IMR-90 (cell line): Measurements from ENCODE around the gene PGK2. TPM values are rescaled to one million over a fixed set of nuclear protein-coding genes. Genes with fewer than 3 reads are reported as not detected.

Experiments used
- ATAC-seq: fragments of 200-7000 bp; cut with Tn5 transposase; 2 replicates; pipeline ENCODE4 v1.9.1; 2020; ENCODE audit warnings: low read depth, mild to moderate bottlenecking, moderate library complexity
- BruUV-seq: library from RNA; stranded (reverse); fragments of 400-500 nt; replicated peaks from 2 replicates; lab custom pipeline; 2021; lab: Mats Ljungman, UMichigan
- CTCF ChIA-PET: fragments of 300-600 bp; formaldehyde crosslinking; extraction: SDS; loops from one replicate; lab custom pipeline; 2021; ENCODE audit warnings: antibody characterized with exemption; lab: Yijun Ruan, JAX
- POLR2A ChIA-PET: fragments of 300-600 bp; sonication (Branson Sonifier 250); formaldehyde crosslinking; loops from one replicate; lab custom pipeline; 2022; ENCODE audit warnings: antibody characterized with exemption; ENCODE audit not compliant: unreplicated experiment; lab: Charles Lee
- DNase-seq: peaks from one replicate; pipeline ENCODE4 v3.0.0; 2013
- H2AFZ ChIP-seq: replicated peaks from 2 replicates; pipeline ENCODE3; 2013; ENCODE audit warnings: low read length, mild to moderate bottlenecking; ENCODE audit not compliant: poor library complexity
- H2AK5ac ChIP-seq: 2 replicates; pipeline ENCODE4 v1.6.1; 2013; ENCODE audit warnings: low read depth, low read length, inconsistent platforms
- H2AK9ac ChIP-seq: replicated peaks from 2 replicates; pipeline ENCODE3; 2013; ENCODE audit warnings: mild to moderate bottlenecking, low read depth, low read length, moderate library complexity; ENCODE audit not compliant: poor library complexity
- H2BK120ac ChIP-seq: 2 replicates; pipeline ENCODE4 v1.6.1; 2013; ENCODE audit warnings: low read depth, low read length, inconsistent platforms
- H2BK15ac ChIP-seq: 3 replicates; pipeline ENCODE4 v1.6.1; 2013; ENCODE audit warnings: low read depth, low read length, inconsistent platforms
- H2BK20ac ChIP-seq: 2 replicates; pipeline ENCODE4 v1.6.1; 2013; ENCODE audit warnings: low read depth, mild to moderate bottlenecking, inconsistent platforms, low read length, moderate library complexity
- H2BK5ac ChIP-seq: 2 replicates; pipeline ENCODE4 v1.6.1; 2013; ENCODE audit warnings: mild to moderate bottlenecking, low read depth, low read length, inconsistent platforms; ENCODE audit not compliant: poor library complexity, severe bottlenecking
- H3K14ac ChIP-seq: replicated peaks from 2 replicates; pipeline ENCODE4 v1.6.1; 2013; ENCODE audit warnings: low read depth, low read length, inconsistent platforms
- H3K18ac ChIP-seq: 2 replicates; pipeline ENCODE4 v1.6.1; 2013; ENCODE audit warnings: low read depth, low read length, control low read depth
- H3K23ac ChIP-seq: 2 replicates; pipeline ENCODE4 v1.6.1; 2013; ENCODE audit warnings: low read depth, low read length, inconsistent platforms
- H3K27ac ChIP-seq: 2 replicates; pipeline ENCODE4 v1.5.1; 2013; ENCODE audit warnings: mild to moderate bottlenecking, control low read depth, low read length; ENCODE audit not compliant: insufficient read depth
- H3K27me3 ChIP-seq: 2 replicates; pipeline ENCODE4 v1.6.1; 2013; ENCODE audit warnings: low read length; ENCODE audit not compliant: control insufficient read depth, insufficient read depth
- H3K36me3 ChIP-seq: 2 replicates; pipeline ENCODE4 v1.6.1; 2013; ENCODE audit warnings: low read length, mixed read lengths; ENCODE audit not compliant: control insufficient read depth, insufficient read depth
- H3K4ac ChIP-seq: 2 replicates; pipeline ENCODE4 v1.6.1; 2013; ENCODE audit warnings: low read depth, low read length, inconsistent platforms
- H3K4me1 ChIP-seq: 2 replicates; pipeline ENCODE4 v1.6.1; 2013; ENCODE audit warnings: low read length, mixed read lengths; ENCODE audit not compliant: control insufficient read depth, insufficient read depth
- H3K4me2 ChIP-seq: 2 replicates; pipeline ENCODE4 v1.6.1; 2013; ENCODE audit warnings: low read depth, mild to moderate bottlenecking, control low read depth, low read length, moderate library complexity
- H3K4me3 ChIP-seq: 2 replicates; pipeline ENCODE4 v1.5.1; 2013; ENCODE audit warnings: low read depth, mild to moderate bottlenecking, control low read depth, low read length, moderate library complexity; ENCODE audit not compliant: insufficient read depth
- H3K56ac ChIP-seq: 2 replicates; pipeline ENCODE4 v1.6.1; 2013; ENCODE audit warnings: low read length, inconsistent platforms; ENCODE audit not compliant: insufficient read depth; ENCODE audit errors: extremely low read depth
- H3K79me1 ChIP-seq, 2 experiments: 2 replicates each; pipeline ENCODE4 v1.6.1; 2013; ENCODE audit warnings: low read length in 2 of 2, inconsistent platforms in 1 of 2, low read depth in 1 of 2
- H3K9ac ChIP-seq: 2 replicates; pipeline ENCODE4 v1.6.1; 2013; ENCODE audit warnings: low read depth, low read length, control low read depth
- H3K9me1 ChIP-seq: 2 replicates; pipeline ENCODE4 v1.6.1; 2013; ENCODE audit warnings: low read length, inconsistent platforms; ENCODE audit not compliant: insufficient read depth
- H3K9me3 ChIP-seq: 2 replicates; pipeline ENCODE4 v1.6.1; 2013; ENCODE audit warnings: low read length; ENCODE audit not compliant: control insufficient read depth, insufficient read depth
- H4K20me1 ChIP-seq: 2 replicates; pipeline ENCODE4 v1.6.1; 2013; ENCODE audit warnings: low read length, inconsistent platforms; ENCODE audit not compliant: insufficient read depth
- H4K5ac ChIP-seq: 2 replicates; pipeline ENCODE4 v1.6.1; 2013; ENCODE audit warnings: mild to moderate bottlenecking, low read depth, low read length, control low read depth
- H4K8ac ChIP-seq, 2 experiments: 2 replicates each; pipeline ENCODE4 v1.6.1; 2013; ENCODE audit warnings: low read depth in 2 of 2, low read length in 2 of 2, control low read depth in 1 of 2, inconsistent platforms in 1 of 2
- H4K91ac ChIP-seq: 2 replicates; pipeline ENCODE4 v1.6.1; 2013; ENCODE audit warnings: low read depth, low read length, inconsistent platforms; ENCODE audit not compliant: insufficient read depth
- BHLHE40 ChIP-seq: fragments of 150-350 bp; IDR thresholded peaks from 2 replicates; pipeline ENCODE4 v1.6.1; 2016; ENCODE audit warnings: mild to moderate bottlenecking, low read depth, low read length
- CEBPB ChIP-seq: IDR thresholded peaks from 2 replicates; pipeline ENCODE4 v1.6.1; 2012; ENCODE audit warnings: low read depth, low read length, improper control_type of control experiment
- CHD1 ChIP-seq: IDR thresholded peaks from 2 replicates; pipeline ENCODE4 v1.6.1; 2012; ENCODE audit warnings: low read depth, low read length, improper control_type of control experiment
- CTCF ChIP-seq: conservative IDR thresholded peaks from 2 replicates; pipeline ENCODE4 v1.5.1; 2012; ENCODE audit warnings: mild to moderate bottlenecking, low read depth, low read length, improper control_type of control experiment
- ELK1 ChIP-seq: fragments of 150-350 bp; IDR thresholded peaks from 2 replicates; pipeline ENCODE4 v1.6.1; 2016; ENCODE audit warnings: low read depth, mild to moderate bottlenecking, low read length, moderate library complexity, borderline replicate concordance
- FOS ChIP-seq: fragments of 150-350 bp; IDR thresholded peaks from 2 replicates; pipeline ENCODE4 v1.6.1; 2016; ENCODE audit warnings: low read depth, low read length
- MAFK ChIP-seq: IDR thresholded peaks from 2 replicates; pipeline ENCODE4 v1.6.1; 2012; ENCODE audit warnings: low read depth, low read length, improper control_type of control experiment
- MAZ ChIP-seq: IDR thresholded peaks from 2 replicates; pipeline ENCODE4 v1.6.1; 2012; ENCODE audit warnings: low read depth, mild to moderate bottlenecking, low read length, improper control_type of control experiment, moderate library complexity, borderline replicate concordance
- MXI1 ChIP-seq: IDR thresholded peaks from 2 replicates; pipeline ENCODE4 v1.6.1; 2012; ENCODE audit warnings: low read depth, mild to moderate bottlenecking, low read length, moderate library complexity, borderline replicate concordance
- NFE2L2 ChIP-seq: fragments of 150-350 bp; IDR thresholded peaks from 2 replicates; pipeline ENCODE4 v1.6.1; 2016; ENCODE audit warnings: low read depth, mild to moderate bottlenecking, low read length
- POLR2A ChIP-seq: IDR thresholded peaks from 2 replicates; pipeline ENCODE4 v1.6.1; 2012; ENCODE audit warnings: mild to moderate bottlenecking, low read depth, low read length
- RAD21 ChIP-seq: IDR thresholded peaks from 2 replicates; pipeline ENCODE4 v1.6.1; 2012; ENCODE audit warnings: low read length, improper control_type of control experiment
- RCOR1 ChIP-seq: IDR thresholded peaks from 2 replicates; pipeline ENCODE4 v1.6.1; 2012; ENCODE audit warnings: mild to moderate bottlenecking, low read length, improper control_type of control experiment; ENCODE audit not compliant: insufficient replicate concordance
- RFX5 ChIP-seq: IDR thresholded peaks from 2 replicates; pipeline ENCODE4 v1.8.0; 2012; ENCODE audit warnings: low read depth, mild to moderate bottlenecking, low read length, moderate library complexity
- SMC3 ChIP-seq: fragments of 150-350 bp; IDR thresholded peaks from 2 replicates; pipeline ENCODE4 v1.6.1; 2016; ENCODE audit warnings: low read depth, mild to moderate bottlenecking, antibody characterized with exemption, low read length, moderate library complexity
- USF2 ChIP-seq: fragments of 150-350 bp; IDR thresholded peaks from 2 replicates; pipeline ENCODE4 v1.6.1; 2017; ENCODE audit warnings: mild to moderate bottlenecking, antibody characterized with exemption, low read length, low read depth
- WGBS, 2 experiments: methylation state at CpG; one replicate each; pipeline versions ENCODE4 v1.1.5 to v1.1.7; 2013; ENCODE audit warnings: missing lambda C conversion rate in 2 of 2; ENCODE audit not compliant: insufficient read length in 1 of 2; ENCODE audit errors: extremely low coverage in 2 of 2; 5-methylcytosine and 5-hydroxymethylcytosine counted together
- dilution Hi-C: fragments of 300-500 bp; cut with HindIII; formaldehyde crosslinking; loops from one replicate; pipeline ENCODE4 v1.14.3; 2018; ENCODE audit warnings: low sequenced_read_pairs; ENCODE audit not compliant: unreplicated experiment
- in situ Hi-C: fragments of 300-500 bp; cut with MboI; formaldehyde crosslinking; loops from 3 replicates; pipeline ENCODE4 v1.14.3; 2019; ENCODE audit warnings: low sequenced_read_pairs, inconsistent platforms, mixed read lengths
- intact Hi-C: fragments of 100-400 bp; cut with micrococcal nuclease; formaldehyde crosslinking; loops from 2 replicates; pipeline ENCODE4 v1.10.0; 2022
- polyA plus RNA-seq, 3 experiments: library from polyadenylated mRNA; depleted of rRNA; stranded (reverse); fragments of >200 nt; gene quantifications; 2 replicates each; pipeline ENCODE4 v1.2.3, GENCODE V29; 2012; ENCODE audit warnings: low replicate concordance in 1 of 3
- total RNA-seq: library from RNA; depleted of rRNA; stranded (reverse); fragments of >200 nt; gene quantifications from 2 replicates; pipeline ENCODE4 v1.2.3, GENCODE V29; 2012

PGK2 gene
- total and polyA plus RNA-seq, 2 of the 4 experiments (the other 2 are of a cell fraction): not detected

- no peak for DNase-seq
- ChIA-PET CTCF (no interaction called here), POLR2A (no interaction called here)
- Histone ChIP-seq H2AK5ac (no peak within 1 kb of the TSS), H3K4me2 (no peak within 1 kb of the TSS), H3K9ac (no peak within 1 kb of the TSS), H3K9me1 (no peaks in the 10 kb centered on the region), H3K9me3 (no peaks in the 10 kb centered on the region), H3K27me3 (no peaks in the 10 kb centered on the region), H3K18ac (no peak within 1 kb of the TSS), H3K4me3 (no peak within 1 kb of the TSS), H4K20me1 (no peaks in the 10 kb centered on the region), H3K36me3 (no peaks in the 10 kb centered on the region), H3K79me1 (no peaks in the 10 kb centered on the region), H2BK5ac (no peak within 1 kb of the TSS), H4K8ac (no peak within 1 kb of the TSS), H2BK120ac (no peak within 1 kb of the TSS), H2BK20ac (no peak within 1 kb of the TSS), H3K4me1 (no peaks in the 10 kb centered on the region), H2BK15ac (no peak within 1 kb of the TSS), H3K14ac (no peak within 1 kb of the TSS), H4K5ac (no peak within 1 kb of the TSS), H3K27ac (no peak within 1 kb of the TSS), H3K4ac (no peak within 1 kb of the TSS), H3K56ac (no peak within 1 kb of the TSS), H2AK9ac (no peak within 1 kb of the TSS), H4K91ac (no peak within 1 kb of the TSS), H3K23ac (no peak within 1 kb of the TSS), H2AFZ (no peak within 1 kb of the TSS)
- TF ChIP-seq MAFK: no peak
- TF ChIP-seq RAD21: no peak
- no peak for TF ChIP-seq BHLHE40
- no peak for TF ChIP-seq USF2
- no peak for TF ChIP-seq CHD1
- no peak for TF ChIP-seq CEBPB
- TF ChIP-seq FOS: no peak
- TF ChIP-seq NFE2L2: no peak
- TF ChIP-seq RCOR1: no peak
- no peak for TF ChIP-seq ELK1
- TF ChIP-seq MAZ: no peak
- no peak for TF ChIP-seq SMC3
- no peak for TF ChIP-seq MXI1
- no peak for TF ChIP-seq POLR2A
- no peak for TF ChIP-seq CTCF
- no peak for TF ChIP-seq RFX5
- WGBS, 2 experiments: no CpG with 5 or more reads among the region's 1 CpG
- intact Hi-C loops (no loop called here), dilution Hi-C loops (no loop called here), in situ Hi-C loops (no loop called here)
- ATAC-seq: no peak
- BruUV-seq: no TSS peak
Observed at GRCh38 chr6:49744259-49744658, 42.8 kb downstream of the PGK2 start, which contains the start of gene CRISP3. CRISP3 (minus strand) TSS chr6:49744388; CDS start chr6:49744367, 21 bp downstream.
